ENCODE data around the gene ALG2. TPM values are rescaled to one million over a fixed set of nuclear protein-coding genes. Genes with fewer than 3 reads are reported as not detected.

Gene ALG2
- polyA plus RNA-seq, 1 donor from 2014 or later: 24.7 TPM

DNA sequence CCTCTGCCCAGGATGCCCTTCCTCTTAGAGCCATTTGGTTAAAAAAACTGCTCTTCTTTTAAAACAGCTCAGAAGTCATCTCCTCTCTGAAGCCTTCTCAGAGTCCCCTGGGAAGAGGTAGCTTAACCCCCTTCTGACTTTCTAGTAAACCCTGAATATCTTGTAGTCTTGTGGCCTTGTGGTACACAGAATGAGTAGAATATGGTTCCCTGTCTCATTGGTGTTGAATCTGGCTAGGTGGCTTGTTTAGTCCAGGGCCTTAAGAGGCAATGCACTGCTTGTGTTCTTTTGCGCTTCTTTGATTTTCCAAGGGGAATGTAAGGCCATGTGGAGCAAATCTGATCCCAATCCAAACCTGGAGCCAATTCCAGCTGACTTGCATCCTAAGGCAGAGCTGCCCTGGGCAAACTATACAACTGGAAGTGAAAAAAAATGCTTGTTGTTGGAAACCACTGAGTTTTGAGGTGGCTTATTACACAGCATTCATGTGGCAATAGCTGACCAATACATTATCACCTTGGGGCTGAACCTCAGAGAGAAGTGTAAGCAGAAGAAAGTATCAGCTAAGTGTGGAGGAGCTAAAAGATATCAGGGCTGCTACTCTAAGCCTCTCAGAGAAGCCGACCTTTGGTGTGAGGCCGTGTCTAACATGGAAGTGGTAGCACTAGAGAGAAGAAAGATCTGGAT lies 31.0 kb downstream of the ALG2 start:
- Mint-ChIP-seq H3K27me3 (no peaks in the 10 kb centered on the region), H3K4me1 (peaks cover 18 to 29% (median 23%) of the 10 kb centered on the region in 3 donors), H3K36me3 (peaks cover 3% of the 10 kb centered on the region), H3K4me3 (no peak overlapping the region), H3K27ac (no peak overlapping the region), H3K9me3 (peaks cover 0 to 2% (median 0%) of the 10 kb centered on the region in 3 donors)

DNA sequence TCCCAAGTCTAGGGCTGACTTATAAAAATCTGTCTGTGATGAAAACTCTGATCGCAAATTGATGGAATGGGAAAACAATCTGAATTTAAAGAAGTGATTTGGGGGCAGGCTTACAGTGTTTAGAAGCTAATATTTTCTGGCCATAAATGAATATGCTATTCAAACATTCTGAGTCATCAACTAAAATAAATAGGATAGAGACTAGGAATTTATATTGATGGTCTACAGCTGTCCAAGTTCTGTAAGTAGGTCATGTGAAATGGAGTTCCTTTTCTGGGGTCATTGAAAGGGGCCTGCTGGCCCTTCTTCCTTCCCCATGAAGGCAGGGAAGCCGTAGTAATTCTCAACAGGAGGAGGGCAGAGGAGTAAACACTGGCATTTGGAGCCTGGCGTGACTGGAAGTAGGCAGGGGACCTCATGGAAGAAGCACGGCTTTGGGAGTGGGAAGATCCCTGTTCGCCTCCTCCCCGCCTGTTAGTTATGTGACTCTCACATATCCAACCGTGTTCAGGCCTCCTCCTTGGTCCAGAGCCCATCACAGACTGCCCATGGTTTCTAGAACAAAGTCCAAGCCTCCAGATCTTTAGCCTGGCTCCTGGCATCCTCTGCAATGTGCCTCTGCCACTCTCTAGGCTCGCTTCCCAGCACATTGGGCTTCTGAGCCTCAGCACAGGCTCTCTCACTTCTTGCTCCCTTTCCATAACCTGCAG lies 31.7 kb downstream of the ALG2 start:
- Mint-ChIP-seq H3K36me3 (peaks cover 3% of the 10 kb centered on the region), H3K27ac (no peak overlapping the region), H3K27me3 (no peaks in the 10 kb centered on the region), H3K4me3 (no peak overlapping the region), H3K4me1 (peaks cover 18 to 31% (median 23%) of the 10 kb centered on the region in 3 donors), H3K9me3 (peaks cover 0 to 2% (median 0%) of the 10 kb centered on the region in 3 donors)

DNA sequence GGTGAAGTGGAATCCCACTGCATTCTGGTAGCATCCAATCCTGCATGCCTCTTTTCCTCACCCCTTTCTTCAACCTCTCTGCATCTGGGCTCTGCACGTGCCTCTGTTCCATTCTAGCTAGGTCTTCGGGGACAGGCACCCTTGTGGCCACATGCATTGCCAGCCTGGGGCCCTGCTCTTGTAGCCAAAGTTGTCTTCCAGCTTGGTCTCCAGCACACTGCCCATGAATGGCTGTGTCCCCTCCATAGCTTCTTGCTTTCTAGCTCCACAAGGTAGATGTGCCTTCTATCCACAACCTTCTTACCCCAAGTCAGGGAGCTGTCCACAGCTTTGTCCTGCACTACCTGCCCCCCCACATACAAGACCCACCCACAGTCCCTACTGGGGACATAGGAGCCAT lies 32.6 kb downstream of the ALG2 start:
- Mint-ChIP-seq H3K4me3 (no peak overlapping the region), H3K27ac (peak overlapping the region in 1 of 3 donors; percentile 83), H3K4me1 (peaks cover 21 to 36% (median 29%) of the 10 kb centered on the region in 3 donors), H3K36me3 (peaks cover 2% of the 10 kb centered on the region), H3K27me3 (no peaks in the 10 kb centered on the region), H3K9me3 (no peaks in the 10 kb centered on the region)

DNA sequence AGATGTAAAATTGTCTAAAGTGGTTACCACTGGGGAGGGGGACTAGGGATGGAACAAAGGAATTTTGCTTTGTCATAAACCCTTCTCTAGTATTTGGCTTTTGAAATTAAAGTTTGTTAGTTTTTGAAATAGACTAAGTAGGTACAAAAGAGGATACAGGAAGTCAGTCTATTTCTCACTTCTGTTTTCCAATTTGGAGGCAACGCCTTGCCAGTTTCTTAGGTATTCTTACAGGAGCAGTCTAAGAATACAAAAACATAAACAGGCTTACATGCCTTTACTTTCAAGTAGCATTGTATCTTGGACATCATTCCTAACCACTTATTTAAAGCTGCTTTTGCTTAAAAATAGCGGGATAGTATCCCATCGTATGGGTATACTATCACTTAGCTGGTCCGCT lies 34.4 kb downstream of the ALG2 start:
- Mint-ChIP-seq H3K9me3 (no peaks in the 10 kb centered on the region), H3K27ac (peak overlapping the region in 2 of 3 donors; percentile 1 to 49), H3K4me1 (peaks cover 24 to 36% (median 29%) of the 10 kb centered on the region in 3 donors), H3K4me3 (peak overlapping the region in 2 of 4 donors; percentile 49 to 55), H3K36me3 (no peaks in the 10 kb centered on the region), H3K27me3 (no peaks in the 10 kb centered on the region)

DNA sequence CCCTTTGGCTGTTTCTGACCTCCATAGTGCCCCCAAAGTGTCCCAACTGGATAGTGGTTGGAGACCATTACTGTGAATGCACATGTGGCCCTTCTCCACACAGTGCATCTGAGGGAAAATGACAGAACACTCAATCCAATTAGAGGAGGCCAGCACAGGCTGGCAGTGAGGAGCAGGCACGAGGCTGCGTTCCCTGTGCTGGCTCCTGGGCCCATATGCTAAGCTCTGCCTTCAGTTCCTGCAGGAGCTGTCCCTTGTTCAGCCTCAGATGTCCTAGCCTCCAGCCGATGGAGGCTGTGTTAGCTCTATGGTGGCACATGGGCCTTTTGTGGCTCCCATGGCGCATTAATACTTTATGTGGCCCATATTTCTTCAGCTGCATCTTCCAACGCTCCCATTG lies 35.8 kb downstream of the ALG2 start:
- Mint-ChIP-seq H3K36me3 (no peaks in the 10 kb centered on the region), H3K27me3 (no peaks in the 10 kb centered on the region), H3K27ac (peak overlapping the region in 1 of 3 donors; percentile 94), H3K4me3 (no peak overlapping the region), H3K4me1 (peaks cover 34 to 49% (median 39%) of the 10 kb centered on the region in 3 donors), H3K9me3 (no peaks in the 10 kb centered on the region)

DNA sequence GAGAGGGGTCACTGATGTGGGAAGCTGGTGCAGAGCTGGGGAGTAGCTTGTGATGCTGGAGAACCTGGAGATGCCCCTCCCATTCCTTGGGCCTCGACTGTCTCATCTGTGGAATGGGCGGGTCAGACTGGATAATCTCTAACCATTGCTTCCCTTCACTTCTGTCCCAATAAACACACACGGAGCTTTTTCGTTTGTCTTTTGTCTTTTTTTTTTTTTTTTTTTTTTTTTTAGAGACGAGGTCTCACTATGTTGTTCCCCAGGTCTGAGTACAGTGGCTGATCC lies 36.5 kb downstream of the ALG2 start:
- Mint-ChIP-seq H3K27ac (peak overlapping the region in 1 of 3 donors; percentile 94), H3K4me3 (no peak overlapping the region), H3K4me1 (peaks cover 36 to 53% (median 41%) of the 10 kb centered on the region in 3 donors), H3K36me3 (no peaks in the 10 kb centered on the region), H3K9me3 (no peaks in the 10 kb centered on the region), H3K27me3 (no peaks in the 10 kb centered on the region)

DNA sequence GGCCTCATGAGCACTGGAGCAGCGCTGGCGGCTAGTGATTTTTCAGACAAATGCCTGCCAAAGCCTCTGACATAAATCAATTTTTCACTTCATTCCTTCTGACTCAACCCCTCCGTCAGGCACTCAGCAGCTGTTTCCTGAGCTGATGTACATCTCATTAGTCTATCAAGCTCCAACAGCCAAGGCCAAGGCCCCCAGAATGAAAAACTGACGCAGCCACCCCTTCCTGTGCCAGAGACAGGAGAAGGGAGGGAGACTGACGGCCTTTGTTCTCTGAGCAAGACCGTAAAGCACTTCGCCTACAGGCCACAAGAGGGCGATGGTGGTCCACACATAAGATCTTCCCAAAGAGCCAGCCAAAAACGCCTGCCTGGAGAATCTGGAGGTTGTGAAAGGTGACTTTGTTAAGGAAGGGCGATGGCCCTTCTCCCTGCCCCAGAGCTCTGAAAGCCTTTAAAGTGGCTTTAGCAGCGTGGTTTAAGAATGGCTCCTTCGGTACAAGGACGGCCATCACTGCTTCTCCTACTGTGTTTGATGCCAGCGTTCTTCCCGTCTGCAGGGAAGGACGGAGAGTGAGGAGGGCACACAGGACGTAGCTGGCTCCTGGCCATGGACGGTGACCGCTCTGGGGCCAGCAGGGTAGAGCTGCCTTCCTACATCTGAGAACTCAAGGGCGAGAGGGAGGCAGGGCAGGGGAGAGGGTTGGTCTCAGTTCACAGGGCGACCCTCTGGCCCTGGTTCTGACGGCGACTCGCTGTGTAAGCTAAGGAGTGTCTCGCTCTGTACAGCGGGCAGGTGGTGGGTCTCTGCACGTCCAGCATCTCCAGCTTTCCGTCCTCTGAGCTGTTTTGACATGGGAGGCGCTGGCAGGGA lies 37.0 kb downstream of the ALG2 start:
- H3K27ac Mint-ChIP-seq: peak overlapping the region in 2 of 3 donors; percentile 16 to 94
- H3K4me1 Mint-ChIP-seq: peaks cover 38 to 54% (median 39%) of the 10 kb centered on the region in 3 donors
- no peaks in the 10 kb centered on the region for H3K27me3 Mint-ChIP-seq
- H3K36me3 Mint-ChIP-seq: no peaks in the 10 kb centered on the region
- no peaks in the 10 kb centered on the region for H3K9me3 Mint-ChIP-seq
- peak overlapping the region in 2 of 4 donors; percentile 61 to 64 for H3K4me3 Mint-ChIP-seq

DNA sequence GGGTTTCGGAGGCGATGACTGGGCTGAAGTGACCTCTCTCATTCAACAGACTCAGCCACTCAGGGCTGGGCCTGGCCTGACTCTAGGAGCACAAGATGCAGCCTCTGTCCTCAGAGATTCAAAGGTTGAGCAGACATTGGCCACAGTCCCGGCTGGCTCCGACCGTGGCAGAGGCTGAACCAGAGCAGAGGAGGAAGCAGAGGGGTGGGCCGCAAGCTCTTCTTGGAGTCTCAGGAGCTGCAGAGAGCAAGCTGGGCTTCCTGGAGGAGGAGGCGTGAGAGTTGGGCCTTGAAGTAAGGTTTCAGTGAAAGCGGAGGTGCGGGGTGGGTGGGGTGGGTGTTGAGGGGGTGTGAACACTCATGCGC lies 37.6 kb downstream of the ALG2 start:
- H3K36me3 Mint-ChIP-seq: no peaks in the 10 kb centered on the region
- no peak overlapping the region for H3K4me3 Mint-ChIP-seq
- H3K27ac Mint-ChIP-seq: peak overlapping the region in 1 of 3 donors; percentile 94
- H3K27me3 Mint-ChIP-seq: no peaks in the 10 kb centered on the region
- no peaks in the 10 kb centered on the region for H3K9me3 Mint-ChIP-seq
- H3K4me1 Mint-ChIP-seq: peaks cover 36 to 54% (median 36%) of the 10 kb centered on the region in 3 donors

DNA sequence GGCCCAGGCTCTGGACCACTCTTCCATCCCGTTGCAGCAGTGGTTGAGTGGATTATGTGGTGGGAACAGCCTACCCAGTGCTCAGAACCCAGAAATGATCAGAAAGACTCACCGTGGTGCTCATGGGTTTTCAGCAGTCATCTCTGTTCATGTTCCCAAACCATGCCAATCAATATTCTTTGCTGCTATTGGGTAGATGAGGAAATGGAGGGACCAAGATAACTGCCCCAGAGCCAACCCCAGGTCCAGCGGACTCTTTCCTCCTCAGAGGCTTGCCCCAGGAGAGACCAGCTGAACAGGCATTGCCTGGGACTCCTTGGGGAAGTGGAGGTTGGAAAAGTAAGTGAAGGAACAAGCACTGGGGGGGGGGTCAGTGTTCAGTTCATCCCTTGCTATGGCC lies 38.1 kb downstream of the ALG2 start:
- Mint-ChIP-seq H3K27me3 (no peaks in the 10 kb centered on the region), H3K4me3 (no peak overlapping the region), H3K27ac (peak overlapping the region in 1 of 3 donors; percentile 94), H3K4me1 (peaks cover 36 to 54% (median 36%) of the 10 kb centered on the region in 3 donors), H3K9me3 (no peaks in the 10 kb centered on the region), H3K36me3 (no peaks in the 10 kb centered on the region)

DNA sequence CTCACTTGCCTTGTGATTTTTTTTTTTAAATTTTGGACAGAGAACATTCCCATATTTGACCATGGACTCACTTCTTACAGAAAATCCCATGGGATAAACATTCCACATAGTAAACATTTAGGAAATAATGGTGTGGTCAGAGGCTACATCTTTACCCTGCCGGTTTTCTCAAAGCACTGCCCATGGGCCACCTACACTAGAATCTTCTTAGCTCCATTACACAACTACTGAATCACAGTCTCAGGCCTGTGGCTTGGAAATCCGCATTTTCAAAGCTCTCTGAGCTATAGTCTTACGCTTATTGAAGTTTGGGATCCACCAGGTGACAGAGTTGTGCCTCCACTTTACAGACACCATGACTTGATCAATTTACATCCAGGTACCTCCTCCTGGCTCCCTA lies 39.4 kb downstream of the ALG2 start:
- Mint-ChIP-seq H3K36me3 (no peaks in the 10 kb centered on the region), H3K4me1 (peaks cover 29 to 44% (median 31%) of the 10 kb centered on the region in 3 donors), H3K27ac (peak overlapping the region in 1 of 3 donors; percentile 92), H3K9me3 (no peaks in the 10 kb centered on the region), H3K27me3 (no peaks in the 10 kb centered on the region), H3K4me3 (peak overlapping the region in 1 of 4 donors; percentile 46)

DNA sequence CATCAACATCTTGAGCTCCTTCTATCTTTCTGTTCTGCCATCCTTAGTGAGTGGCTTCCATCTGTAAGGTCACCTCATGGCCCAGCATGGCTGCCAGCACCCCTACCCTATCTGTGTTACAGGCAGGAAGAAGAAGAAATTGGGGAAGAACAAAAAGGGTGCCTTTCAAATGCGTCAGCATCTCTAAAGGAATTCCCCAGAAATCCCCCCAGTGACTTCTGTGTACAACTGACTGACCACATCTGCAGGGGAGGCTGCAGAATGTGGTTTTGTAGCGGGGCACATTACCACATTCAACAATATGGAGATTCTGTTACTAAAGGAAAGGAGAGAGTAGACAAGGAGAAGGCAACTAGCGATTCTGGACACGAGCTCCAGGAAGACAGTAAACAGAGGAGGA lies 40.1 kb downstream of the ALG2 start:
- Mint-ChIP-seq H3K27me3 (no peaks in the 10 kb centered on the region), H3K27ac (peak overlapping the region; percentile 36 to 74 (median 63)), H3K9me3 (no peaks in the 10 kb centered on the region), H3K4me3 (peak overlapping the region in 2 of 4 donors; percentile 2 to 83), H3K4me1 (peaks cover 22 to 39% (median 26%) of the 10 kb centered on the region in 3 donors), H3K36me3 (no peaks in the 10 kb centered on the region)

DNA sequence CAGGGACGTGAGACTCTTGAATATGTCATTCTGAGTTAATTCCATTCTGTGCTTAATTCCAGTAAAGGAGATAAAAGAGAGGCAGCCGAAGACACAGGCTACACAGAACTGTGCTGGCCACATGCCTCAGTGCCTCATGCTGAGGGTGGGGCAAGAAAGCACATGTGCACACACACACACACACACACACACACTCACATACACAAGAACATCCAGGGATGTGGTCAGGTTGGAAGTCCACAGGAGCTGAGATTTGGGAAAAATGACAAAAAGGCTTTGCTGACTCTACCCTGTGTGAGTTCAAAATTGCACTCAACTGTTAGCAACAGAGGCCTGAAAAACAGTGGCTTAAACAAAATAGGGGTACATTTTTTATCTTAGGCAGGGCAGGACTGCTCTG lies 40.5 kb downstream of the ALG2 start:
- Mint-ChIP-seq H3K36me3 (no peaks in the 10 kb centered on the region), H3K4me3 (no peak overlapping the region), H3K27me3 (no peaks in the 10 kb centered on the region), H3K9me3 (no peaks in the 10 kb centered on the region), H3K4me1 (peaks cover 18 to 36% (median 22%) of the 10 kb centered on the region in 3 donors), H3K27ac (peak overlapping the region in 1 of 3 donors; percentile 63)

DNA sequence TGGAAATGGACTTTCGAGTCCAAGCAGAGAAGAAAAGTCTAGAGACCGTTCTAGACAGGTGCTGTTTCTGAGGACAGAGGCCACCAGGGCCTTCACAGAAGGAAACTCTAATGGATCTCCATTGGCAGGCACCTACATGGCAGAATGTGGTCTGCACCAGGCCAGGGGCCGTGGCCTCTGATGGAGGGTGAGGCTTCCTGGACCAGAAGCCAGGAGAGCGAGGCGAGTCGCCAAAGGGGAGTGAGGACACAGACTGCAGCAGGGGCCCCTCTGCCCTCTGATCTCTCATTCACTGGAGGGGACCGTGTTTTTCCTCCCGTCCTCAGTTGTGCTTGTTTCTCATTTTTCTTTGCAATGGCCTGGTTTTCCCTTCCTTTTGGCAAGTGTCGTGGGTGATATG lies 41.1 kb downstream of the ALG2 start:
- peak overlapping the region in 2 of 3 donors; percentile 4 to 63 for H3K27ac Mint-ChIP-seq
- no peaks in the 10 kb centered on the region for H3K36me3 Mint-ChIP-seq
- H3K4me3 Mint-ChIP-seq: no peak overlapping the region
- peaks cover 18 to 35% (median 22%) of the 10 kb centered on the region in 3 donors for H3K4me1 Mint-ChIP-seq
- no peaks in the 10 kb centered on the region for H3K27me3 Mint-ChIP-seq
- no peaks in the 10 kb centered on the region for H3K9me3 Mint-ChIP-seq

DNA sequence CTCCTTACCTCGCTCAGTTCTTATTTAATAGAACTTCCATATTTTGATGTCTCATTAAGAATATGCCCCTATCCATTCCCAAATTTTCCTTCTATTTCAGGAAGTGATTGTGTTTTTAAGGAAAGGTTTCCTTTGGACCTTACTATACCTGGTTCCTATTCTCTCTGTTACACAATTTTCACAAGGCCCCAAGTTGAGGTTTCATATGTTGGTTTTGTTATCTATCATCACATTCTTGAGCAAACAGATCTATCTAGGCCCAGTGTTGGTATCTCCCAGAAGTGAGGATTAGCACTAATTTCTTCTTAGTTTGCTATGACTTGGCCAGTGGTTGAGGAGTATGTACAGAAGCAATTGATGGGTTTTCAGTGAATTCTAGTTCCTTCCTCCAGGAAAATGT lies 41.5 kb downstream of the ALG2 start:
- Mint-ChIP-seq H3K27me3 (no peaks in the 10 kb centered on the region), H3K36me3 (no peaks in the 10 kb centered on the region), H3K27ac (peak overlapping the region in 2 of 3 donors; percentile 4 to 63), H3K4me1 (peaks cover 18 to 34% (median 22%) of the 10 kb centered on the region in 3 donors), H3K4me3 (no peak overlapping the region), H3K9me3 (no peaks in the 10 kb centered on the region)
